ENCODE data around the gene DAW1. TPM values are rescaled to one million over a fixed set of nuclear protein-coding genes. Genes with fewer than 3 reads are reported as not detected.

DAW1 gene
- total RNA-seq: not detected in 2 replicates

GRCh38 chr2:227871375-227871791 lies at the start of gene DAW1:
Gene DAW1, plus strand, starts transcription at chr2:227871631. Its CDS starts 59 bp downstream, at chr2:227871690.

Other genes with a start within 250 kb of the DAW1 start
- gene SCYGR5, start 204.8 kb upstream of the DAW1 start, total RNA-seq: not detected in 2 replicates
- gene SLC19A3, start 153.6 kb upstream of the DAW1 start, total RNA-seq: under 0.01 TPM in 2 replicates
- not detected in 2 replicates for gene SCYGR6, start 146.9 kb upstream of the DAW1 start, total RNA-seq
- gene SCYGR7, start 143.3 kb upstream of the DAW1 start, total RNA-seq: not detected in 2 replicates
- gene SCYGR8, start 125.7 kb upstream of the DAW1 start, total RNA-seq: not detected in 2 replicates
- gene CCL20, start 57.8 kb upstream of the DAW1 start, total RNA-seq: not detected in 2 replicates

All from uterine smooth muscle cell (primary cell).